ENCODE measurements around the gene COX20.

COX20 gene

GRCh38 chr1:244854865-244855578 is 19.6 kb downstream of the COX20 start:
- Histone ChIP-seq H3K9me3 (ENCODE audit: severe bottlenecking) (no peaks in the 10 kb centered on the region), H3K27ac (ENCODE audit: poor library complexity, severe bottlenecking) (no peak overlapping the region), H3K4me1 (ENCODE audit: insufficient read depth, poor library complexity, severe bottlenecking) (no peaks in the 10 kb centered on the region), H3K27me3 (ENCODE audit: insufficient read depth, poor library complexity, severe bottlenecking) (no peaks in the 10 kb centered on the region), H3K4me3 (ENCODE audit: severe bottlenecking) (no peak overlapping the region), H3K36me3 (ENCODE audit: low read depth) (peaks cover 100% of the 10 kb centered on the region)
- no peak for DNase-seq (ENCODE audit: low spot score)
- no peak for ATAC-seq (ENCODE audit: low read depth)
- TF ChIP-seq CTCF (IDR thresholded peaks at IDR 0.05; ENCODE audit: poor library complexity, severe bottlenecking): no peak

GRCh38 chr1:244857761-244858160 is 22.3 kb downstream of the COX20 start:
- Histone ChIP-seq H3K4me1 (ENCODE audit: insufficient read depth, poor library complexity, severe bottlenecking) (peaks cover 6% of the 10 kb centered on the region), H3K27ac (ENCODE audit: poor library complexity, severe bottlenecking) (no peak overlapping the region), H3K4me3 (ENCODE audit: severe bottlenecking) (no peak overlapping the region), H3K9me3 (ENCODE audit: severe bottlenecking) (no peaks in the 10 kb centered on the region), H3K27me3 (ENCODE audit: insufficient read depth, poor library complexity, severe bottlenecking) (no peaks in the 10 kb centered on the region), H3K36me3 (ENCODE audit: low read depth) (peaks cover 100% of the 10 kb centered on the region)
- DNase-seq (ENCODE audit: low spot score) (no peak), ATAC-seq (ENCODE audit: low read depth) (no peak)
- no peak for TF ChIP-seq CTCF (IDR thresholded peaks at IDR 0.05; ENCODE audit: poor library complexity, severe bottlenecking)

- H3K4me3 ChIP-seq (ENCODE audit: severe bottlenecking): no peak overlapping the region
- H3K4me1 ChIP-seq (ENCODE audit: insufficient read depth, poor library complexity, severe bottlenecking): peaks cover 6% of the 10 kb centered on the region
- H3K27ac ChIP-seq (ENCODE audit: poor library complexity, severe bottlenecking): no peak overlapping the region
- no peaks in the 10 kb centered on the region for H3K9me3 ChIP-seq (ENCODE audit: severe bottlenecking)
- H3K36me3 ChIP-seq (ENCODE audit: low read depth): peaks cover 95% of the 10 kb centered on the region
- ATAC-seq (ENCODE audit: low read depth): no peak
- no peak for TF ChIP-seq CTCF (IDR thresholded peaks at IDR 0.05; ENCODE audit: poor library complexity, severe bottlenecking)
- H3K27me3 ChIP-seq (ENCODE audit: insufficient read depth, poor library complexity, severe bottlenecking): no peaks in the 10 kb centered on the region
- no peak for DNase-seq (ENCODE audit: low spot score)
Measured at GRCh38 chr1:244858357-244858756, 22.9 kb downstream of the COX20 start.

- no peak overlapping the region for H3K27ac ChIP-seq (ENCODE audit: poor library complexity, severe bottlenecking)
- H3K27me3 ChIP-seq (ENCODE audit: insufficient read depth, poor library complexity, severe bottlenecking): no peaks in the 10 kb centered on the region
- H3K4me1 ChIP-seq (ENCODE audit: insufficient read depth, poor library complexity, severe bottlenecking): peaks cover 8% of the 10 kb centered on the region
- TF ChIP-seq CTCF (IDR thresholded peaks at IDR 0.05; ENCODE audit: poor library complexity, severe bottlenecking): no peak
- H3K4me3 ChIP-seq (ENCODE audit: severe bottlenecking): no peak overlapping the region
- no peak for DNase-seq (ENCODE audit: low spot score)
- no peak for ATAC-seq (ENCODE audit: low read depth)
- no peaks in the 10 kb centered on the region for H3K9me3 ChIP-seq (ENCODE audit: severe bottlenecking)
- peaks cover 82% of the 10 kb centered on the region for H3K36me3 ChIP-seq (ENCODE audit: low read depth)
Measured at GRCh38 chr1:244860078-244860477, 24.6 kb downstream of the COX20 start.

GRCh38 chr1:244860914-244861610 is 25.6 kb downstream of the COX20 start:
- Histone ChIP-seq H3K9me3 (ENCODE audit: severe bottlenecking) (no peaks in the 10 kb centered on the region), H3K4me1 (ENCODE audit: insufficient read depth, poor library complexity, severe bottlenecking) (peaks cover 13% of the 10 kb centered on the region), H3K27ac (ENCODE audit: poor library complexity, severe bottlenecking) (no peak overlapping the region), H3K36me3 (ENCODE audit: low read depth) (peaks cover 73% of the 10 kb centered on the region), H3K27me3 (ENCODE audit: insufficient read depth, poor library complexity, severe bottlenecking) (no peaks in the 10 kb centered on the region), H3K4me3 (ENCODE audit: severe bottlenecking) (peak overlapping the region; percentile 81)
- TF ChIP-seq CTCF (IDR thresholded peaks at IDR 0.05; ENCODE audit: poor library complexity, severe bottlenecking): no peak
- DNase-seq (ENCODE audit: low spot score) (no peak), ATAC-seq (ENCODE audit: low read depth) (no peak)
